OCI-LY7 (cell line): ENCODE results near the gene RPL13.

Source experiments
- EZH2phosphoT487 ChIP-seq: fragments of 200-600 bp; sonication (generic); IDR thresholded peaks from 2 replicates; pipeline ENCODE4 v1.6.1; 2018; ENCODE audit warnings: low read depth, borderline replicate concordance, mild to moderate bottlenecking, mixed run types, antibody characterized with exemption, low read length, moderate library complexity, mixed read lengths
- TF ChIP-seq, protein P1 (sequence below): fragments of 200-600 bp; sonication (generic); conservative IDR thresholded peaks from 2 replicates; pipeline ENCODE4 v1.5.1; 2014; ENCODE audit warnings: mild to moderate bottlenecking, antibody characterized with exemption, low read length, moderate library complexity, mixed read lengths

DNA sequence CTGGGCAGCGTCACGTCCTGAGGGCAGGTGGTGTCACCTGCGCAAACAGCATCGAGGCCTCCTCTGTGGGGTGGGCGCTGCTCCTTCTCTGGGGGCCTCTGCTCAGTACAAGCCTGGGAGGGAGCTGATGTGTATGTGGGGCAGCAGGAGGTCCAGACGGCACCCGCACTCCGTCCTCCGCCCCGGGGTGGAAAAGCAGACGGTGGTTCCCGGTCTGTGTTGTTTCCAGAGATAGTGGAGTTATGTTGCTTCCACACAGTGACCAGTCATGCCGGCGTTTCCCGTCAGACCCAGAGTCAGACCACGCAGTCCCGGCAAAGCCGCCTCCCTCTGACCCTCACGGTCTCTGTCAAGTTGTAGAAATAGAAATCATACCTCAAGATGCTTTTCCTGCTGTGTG lies 13.7 kb upstream of the RPL13 start:
- TF ChIP-seq, protein P1, sequence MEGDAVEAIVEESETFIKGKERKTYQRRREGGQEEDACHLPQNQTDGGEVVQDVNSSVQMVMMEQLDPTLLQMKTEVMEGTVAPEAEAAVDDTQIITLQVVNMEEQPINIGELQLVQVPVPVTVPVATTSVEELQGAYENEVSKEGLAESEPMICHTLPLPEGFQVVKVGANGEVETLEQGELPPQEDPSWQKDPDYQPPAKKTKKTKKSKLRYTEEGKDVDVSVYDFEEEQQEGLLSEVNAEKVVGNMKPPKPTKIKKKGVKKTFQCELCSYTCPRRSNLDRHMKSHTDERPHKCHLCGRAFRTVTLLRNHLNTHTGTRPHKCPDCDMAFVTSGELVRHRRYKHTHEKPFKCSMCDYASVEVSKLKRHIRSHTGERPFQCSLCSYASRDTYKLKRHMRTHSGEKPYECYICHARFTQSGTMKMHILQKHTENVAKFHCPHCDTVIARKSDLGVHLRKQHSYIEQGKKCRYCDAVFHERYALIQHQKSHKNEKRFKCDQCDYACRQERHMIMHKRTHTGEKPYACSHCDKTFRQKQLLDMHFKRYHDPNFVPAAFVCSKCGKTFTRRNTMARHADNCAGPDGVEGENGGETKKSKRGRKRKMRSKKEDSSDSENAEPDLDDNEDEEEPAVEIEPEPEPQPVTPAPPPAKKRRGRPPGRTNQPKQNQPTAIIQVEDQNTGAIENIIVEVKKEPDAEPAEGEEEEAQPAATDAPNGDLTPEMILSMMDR, result no peak
- no peak for TF ChIP-seq EZH2phosphoT487
